Stimulated activated CD4-positive, alpha-beta T cell treated with anti-CD3 and anti-CD28 coated beads, Interleukin-4, amount 100 ng/mL, for 24 hours (primary cell): ENCODE results near the gene FAM50A.
A peak's percentile ranks its signal among the peaks of the same experiment; 100 is the strongest.

ENCODE experiments used
- DNase-seq: peaks from one replicate; pipeline ENCODE4 v3.0.0-alpha.2; 2020

FAM50A gene

DNA sequence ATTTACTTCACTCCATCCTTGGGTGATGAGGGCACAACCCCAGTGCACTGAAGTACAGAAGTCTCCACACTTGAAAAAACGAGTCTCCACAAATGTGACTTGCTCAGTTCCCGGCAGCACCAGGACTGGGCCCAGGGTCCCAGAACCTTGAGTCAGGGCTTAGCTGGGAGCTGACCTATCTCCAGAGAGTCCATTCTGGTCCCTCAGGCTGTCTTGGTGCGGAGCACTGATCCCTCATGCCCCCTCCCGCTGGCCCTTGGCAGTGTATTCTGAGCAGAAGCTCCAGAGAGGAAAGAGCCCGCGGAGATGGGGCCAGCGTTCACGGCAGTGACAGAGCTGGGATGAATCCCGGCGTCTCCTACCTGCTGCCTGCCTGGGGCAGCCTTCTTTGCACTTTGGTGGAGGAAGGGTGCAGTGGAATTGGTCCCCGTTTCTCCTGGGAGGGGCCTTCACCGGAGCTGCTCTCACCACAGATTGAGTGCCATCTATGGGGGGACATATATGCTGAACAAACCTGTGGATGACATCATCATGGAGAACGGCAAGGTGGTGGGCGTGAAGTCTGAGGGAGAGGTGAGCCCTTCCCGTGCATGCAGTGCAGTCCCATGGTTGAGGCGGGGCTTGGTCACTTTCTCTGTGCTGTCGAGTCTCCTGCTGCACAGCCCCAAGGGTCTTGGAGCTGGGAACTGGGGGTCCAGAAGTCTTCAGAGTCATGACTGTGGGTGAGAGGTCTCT lies 3.2 kb upstream of the FAM50A start:
- DNase-seq, result no peak

DNA sequence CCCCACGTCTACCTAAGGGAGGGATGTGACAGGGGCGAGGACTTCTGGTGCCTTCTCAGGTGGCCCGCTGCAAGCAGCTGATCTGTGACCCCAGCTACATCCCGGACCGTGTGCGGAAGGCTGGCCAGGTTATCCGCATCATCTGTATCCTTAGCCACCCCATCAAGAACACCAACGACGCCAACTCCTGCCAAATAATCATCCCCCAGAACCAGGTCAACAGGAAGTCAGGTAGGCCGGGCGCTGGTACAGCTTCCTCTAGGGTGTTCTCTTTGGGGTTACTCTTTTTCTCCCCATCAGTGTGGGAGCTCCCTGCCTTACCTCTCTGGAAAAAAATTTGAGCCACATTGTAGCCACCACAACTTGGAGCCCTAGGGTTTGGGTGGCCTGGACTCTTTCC lies 2.4 kb upstream of the FAM50A start:
- no peak for DNase-seq

DNA sequence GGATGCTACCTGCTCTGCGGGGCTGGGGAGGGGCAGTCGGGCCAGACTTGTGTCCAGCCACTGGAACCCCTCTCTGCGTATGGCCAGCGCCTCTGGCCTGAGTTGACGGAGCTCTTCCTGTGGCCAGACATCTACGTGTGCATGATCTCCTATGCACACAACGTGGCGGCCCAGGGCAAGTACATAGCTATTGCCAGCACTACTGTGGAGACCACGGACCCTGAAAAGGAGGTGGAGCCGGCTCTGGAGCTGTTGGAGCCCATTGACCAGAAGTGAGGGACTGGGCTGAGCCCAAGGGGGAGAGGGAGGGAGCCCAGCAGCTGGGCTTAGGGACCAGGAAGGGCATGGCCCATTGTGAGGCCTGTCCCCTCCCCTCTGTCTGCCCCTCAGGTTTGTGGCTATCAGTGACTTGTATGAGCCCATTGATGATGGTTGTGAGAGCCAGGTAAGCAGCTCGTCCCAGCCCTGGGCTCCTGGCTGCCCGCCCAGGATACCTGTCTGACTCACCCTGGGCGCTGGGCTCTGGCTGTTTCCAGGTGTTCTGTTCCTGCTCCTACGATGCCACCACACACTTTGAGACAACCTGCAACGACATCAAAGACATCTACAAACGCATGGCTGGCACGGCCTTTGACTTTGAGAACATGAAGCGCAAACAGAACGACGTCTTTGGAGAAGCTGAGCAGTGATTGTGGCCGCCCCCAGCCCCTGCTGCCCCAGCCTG lies 1.8 kb upstream of the FAM50A start:
- DNase-seq, result no peak

DNA sequence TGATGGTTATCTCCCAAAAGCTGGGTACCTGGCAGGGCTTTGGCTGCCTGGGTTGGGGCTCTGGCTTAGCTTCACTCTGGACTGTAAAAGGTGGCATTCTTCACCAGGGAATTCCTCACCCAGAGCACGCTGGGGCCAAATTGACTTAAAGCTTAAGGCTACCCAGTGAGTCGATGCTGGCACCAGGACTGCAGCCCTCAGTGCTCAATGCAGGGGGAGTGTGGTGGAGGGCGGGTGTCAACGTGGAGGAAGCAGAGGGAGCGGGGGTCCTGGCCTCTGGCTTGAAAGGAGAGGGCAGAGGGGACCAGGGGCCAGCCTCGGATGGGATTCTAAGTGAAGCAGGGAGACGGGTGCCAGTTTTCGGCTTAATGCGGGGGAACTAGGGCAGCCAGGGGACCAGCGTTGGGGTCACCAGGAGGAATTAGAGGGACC lies 446 bp upstream of the FAM50A start:
- no peak for DNase-seq

DNA sequence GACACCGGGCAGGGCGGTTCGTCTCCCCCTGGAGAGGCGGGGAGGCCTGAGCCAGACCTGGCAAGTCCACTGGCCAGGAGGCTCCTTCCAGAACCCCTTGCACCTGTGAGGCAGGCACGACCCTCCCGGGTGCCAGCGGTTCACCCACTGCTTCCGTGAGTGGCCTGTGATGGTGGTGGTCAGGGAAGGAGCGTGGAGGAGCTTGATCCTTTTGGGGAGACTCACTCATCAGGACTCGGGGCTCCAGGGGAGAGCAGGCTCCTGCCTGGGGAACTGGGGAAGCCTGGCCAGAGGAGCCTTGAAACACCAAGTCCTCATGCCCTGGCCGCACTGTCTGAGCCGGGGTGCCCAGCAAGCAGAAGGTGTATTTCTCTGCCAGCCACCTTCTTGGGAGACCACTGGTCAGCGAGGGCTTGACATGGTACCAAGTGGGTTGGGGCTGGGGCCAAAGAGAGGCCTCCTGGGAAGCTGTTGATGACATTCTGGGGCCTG lies 860 bp downstream of the FAM50A start:
- DNase-seq, result no peak

DNA sequence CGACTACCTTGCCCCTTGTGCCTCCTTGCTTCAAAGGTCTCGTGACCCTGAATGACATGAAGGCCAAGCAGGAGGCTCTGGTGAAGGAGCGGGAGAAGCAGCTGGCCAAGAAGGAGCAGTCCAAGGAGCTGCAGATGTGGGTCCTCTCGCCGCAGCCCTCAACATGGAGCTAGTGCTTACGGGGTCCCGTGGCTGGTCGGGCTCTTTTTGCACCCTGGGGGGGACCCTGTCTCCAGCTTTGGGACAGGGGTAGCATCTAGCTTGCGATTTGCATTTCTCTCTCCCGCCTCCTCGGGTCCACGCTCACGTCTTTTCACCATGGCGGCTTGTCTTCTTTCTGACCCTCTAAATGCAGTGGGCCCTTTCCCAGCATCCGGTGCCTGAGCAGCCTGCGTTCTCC lies 1.8 kb downstream of the FAM50A start:
- no peak for DNase-seq

DNA sequence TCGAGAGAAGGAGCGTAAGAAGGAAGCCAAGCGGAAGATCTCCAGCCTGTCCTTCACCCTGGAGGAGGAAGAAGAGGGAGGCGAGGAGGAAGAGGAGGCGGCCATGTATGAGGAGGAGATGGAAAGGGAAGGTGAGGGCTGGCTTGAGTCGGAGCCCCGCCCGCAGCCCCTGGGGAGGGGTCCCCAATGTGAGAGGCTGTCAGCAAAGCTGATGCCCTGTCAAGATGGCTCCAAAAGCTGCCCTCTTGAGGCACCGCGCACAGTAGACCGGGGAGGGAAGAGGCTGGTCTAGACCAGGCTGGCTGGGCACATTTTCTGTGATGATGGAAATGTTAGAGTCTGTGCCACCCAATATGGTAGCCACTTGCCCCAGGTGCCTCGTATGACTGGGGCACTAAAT lies 2.5 kb downstream of the FAM50A start:
- DNase-seq, result no peak

DNA sequence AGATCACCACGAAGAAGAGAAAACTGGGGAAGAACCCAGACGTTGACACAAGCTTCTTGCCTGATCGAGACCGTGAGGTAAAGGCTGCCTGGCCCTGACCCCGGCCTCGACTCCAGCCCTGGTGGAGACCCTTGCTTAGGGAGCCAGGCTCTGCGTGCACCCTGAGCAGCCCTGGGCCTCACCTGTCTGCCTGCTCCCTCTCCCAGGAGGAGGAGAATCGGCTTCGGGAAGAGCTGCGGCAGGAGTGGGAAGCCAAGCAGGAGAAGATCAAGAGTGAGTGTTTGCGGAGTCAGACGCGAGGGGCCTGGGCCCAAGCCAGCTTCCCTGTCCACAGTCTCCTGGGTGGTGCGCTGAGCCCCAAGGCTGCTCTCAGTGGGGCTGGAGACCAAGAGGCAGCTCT lies 4.5 kb downstream of the FAM50A start:
- DNase-seq, result no peak

DNA sequence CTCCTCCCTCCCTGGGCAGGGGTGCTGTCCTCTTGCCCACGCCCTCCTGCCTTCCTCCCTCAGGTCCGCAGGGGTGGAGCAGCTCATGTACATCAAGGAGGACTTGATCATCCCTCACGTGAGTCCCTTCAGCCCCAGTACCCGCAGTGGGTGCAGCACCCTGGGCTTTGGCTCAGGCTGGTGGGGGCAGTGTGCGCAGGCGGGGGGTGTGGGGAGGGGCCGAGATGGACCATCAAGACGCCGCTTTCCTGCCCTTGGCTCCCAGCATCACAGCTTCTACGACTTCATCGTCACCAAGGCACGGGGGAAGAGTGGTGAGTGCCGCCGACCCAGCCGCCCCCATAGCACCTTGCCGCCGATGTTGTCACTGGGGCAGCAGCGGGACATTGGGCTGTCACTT lies 5.7 kb downstream of the FAM50A start:
- DNase-seq, result no peak

DNA sequence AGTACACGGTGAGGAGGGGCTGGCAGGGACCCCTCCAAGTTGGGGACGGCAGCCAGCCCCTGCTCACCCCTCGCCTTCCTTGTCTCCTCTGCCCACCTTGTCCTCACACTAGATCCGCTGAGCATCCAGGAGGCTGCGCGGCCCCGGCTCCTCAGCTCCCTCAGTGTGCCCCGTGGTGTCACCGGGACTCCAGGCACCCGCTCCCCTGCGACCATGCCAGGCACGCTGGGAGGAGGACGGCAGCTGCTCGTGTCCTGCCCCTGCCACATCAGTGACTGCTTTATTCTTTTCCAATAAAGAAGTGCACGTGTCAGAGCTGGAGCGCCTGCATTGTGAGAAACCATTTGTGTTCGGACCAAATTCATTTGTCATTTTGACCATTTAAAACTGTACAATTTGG lies 6.4 kb downstream of the FAM50A start:
- DNase-seq, result no peak

DNA sequence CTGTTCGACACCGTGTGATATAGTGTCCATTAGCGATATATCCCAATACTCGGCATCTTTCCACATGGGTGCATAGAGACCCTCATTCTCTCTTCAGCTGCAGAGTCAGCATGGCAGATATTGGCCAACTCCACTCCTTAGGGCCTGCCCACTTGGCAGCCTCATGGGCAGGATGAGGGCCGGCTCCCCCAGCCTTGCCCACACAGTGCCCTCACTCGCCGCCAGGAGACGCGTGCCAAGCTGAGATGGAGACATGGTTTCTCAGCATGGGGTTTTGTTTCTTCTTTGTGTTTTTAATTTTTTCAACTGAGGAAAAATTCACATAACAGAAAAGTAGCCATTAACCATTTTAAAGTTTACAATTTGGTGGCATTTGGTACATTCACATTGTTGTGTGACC lies 8.9 kb downstream of the FAM50A start:
- DNase-seq, result no peak

DNA sequence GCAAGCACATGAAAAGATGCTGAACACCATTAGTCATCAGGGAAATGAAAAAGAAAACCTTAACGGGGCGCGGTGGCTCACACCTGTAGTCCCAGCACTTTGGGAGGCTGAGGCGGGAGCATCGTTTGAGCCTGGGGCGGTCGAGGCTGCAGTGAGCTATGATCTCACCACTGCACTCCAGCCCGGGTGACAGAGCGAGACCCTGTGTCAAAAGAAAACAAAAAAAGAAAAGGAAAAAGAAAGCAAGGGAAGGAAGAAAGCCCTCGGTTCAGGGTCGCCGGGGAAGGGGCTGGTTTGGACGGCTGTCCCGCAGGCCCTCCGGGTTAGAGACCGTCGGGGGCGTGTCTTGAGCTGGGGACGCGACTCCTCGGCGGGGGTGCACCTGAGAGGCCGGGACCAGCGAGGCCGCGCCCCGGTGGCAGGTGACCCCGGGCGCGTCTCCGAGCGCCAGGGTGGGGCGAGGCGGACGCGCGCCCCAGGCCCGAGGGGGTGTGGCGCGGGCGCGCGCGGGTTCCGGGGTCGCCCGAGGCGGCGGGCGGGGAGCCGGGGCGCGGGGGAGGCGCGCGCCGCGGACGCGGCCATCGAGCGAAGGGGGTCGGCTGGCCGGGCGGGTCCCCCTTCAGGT lies 13.7 kb downstream of the FAM50A start:
- DNase-seq, result peak; percentile 36

DNA sequence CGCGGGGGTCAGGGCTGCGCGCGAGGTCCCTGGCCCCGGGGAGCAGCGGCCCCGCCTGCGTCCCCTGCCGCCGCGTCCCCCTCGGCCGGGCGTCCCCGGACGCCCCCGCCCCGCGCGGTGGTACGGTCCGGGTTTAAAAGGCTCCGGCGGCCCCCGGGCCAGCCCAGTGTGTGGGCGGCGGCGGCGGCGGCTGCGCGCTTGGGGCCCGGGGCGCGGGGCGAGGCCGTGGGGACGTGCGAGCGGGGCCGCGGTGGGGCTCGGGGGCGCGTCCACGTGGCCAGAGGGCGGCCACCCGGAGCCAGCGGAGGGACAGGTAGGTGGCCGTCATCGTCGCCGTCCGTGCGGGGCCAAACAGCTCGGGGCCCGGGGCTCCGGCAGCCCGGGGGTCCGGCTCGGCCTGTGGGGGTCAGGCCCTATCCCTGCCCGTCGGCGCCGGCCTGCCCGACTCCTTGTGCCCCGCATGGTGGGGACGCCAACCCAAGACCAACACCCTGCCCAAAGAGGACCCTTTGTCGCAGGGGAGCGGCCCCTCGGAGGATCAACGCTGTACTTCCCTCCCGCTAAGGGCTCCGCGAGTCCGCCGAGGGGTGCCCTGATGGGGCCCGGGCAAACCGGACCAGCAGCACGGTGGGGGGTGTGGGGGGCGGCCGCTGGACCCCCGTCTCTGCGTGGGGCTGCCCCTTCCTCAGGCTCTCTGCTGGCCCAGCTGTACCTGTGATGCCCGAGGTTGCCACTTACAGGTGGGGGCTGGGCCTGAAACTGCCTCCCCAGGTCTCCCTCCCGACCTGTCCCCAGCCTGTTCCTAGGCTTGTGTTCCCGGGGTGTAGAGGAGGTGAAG lies 14.4 kb downstream of the FAM50A start, which contains the start of gene PLXNA3:
TSS of gene PLXNA3 (plus strand) at position 166 of the 838 bp plus-strand sequence. CDS start 1,903 bp downstream, outside the sequence.
- peak; percentile 60 for DNase-seq

DNA sequence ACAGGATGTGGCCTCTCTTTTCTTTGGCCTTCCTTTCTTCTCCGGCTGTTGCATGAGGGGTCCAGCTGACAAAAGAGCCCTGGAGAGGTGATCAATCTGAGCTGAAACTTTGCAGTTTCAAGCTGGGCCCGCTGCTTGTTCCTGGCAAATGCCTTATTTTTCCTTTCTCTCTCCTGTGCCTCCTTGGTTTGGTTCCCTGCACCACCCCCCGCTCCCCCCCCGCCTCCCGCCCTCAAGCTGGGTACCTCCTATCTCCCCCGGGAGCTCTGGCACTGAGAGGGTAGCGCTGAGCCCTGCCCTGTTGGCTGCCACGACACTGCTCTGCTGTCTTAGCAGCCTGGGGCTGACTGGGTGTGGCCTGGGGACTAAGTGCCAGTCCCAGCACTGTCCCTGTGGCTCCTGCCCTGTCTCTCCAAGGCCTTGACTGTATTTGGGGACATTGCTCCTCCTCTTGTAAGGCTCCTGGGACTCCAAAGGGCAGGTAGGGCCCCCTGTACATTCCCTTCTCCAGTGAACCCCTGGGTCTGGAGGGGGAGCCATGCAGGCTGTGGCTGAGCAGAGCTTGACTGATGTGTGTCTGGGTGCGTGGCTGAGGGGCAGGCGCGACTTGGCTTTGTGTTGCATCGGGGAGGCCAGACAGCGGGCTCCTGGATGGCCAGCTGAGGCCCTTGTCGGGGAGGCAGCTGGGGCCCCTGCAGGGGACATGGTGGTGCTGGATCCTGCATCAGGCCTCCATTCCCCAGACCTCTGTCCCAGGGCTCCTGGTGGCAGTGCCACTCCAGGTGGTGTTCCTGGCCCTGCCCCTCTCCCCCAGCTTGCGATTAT lies 15.2 kb downstream of the FAM50A start:
- no peak for DNase-seq

DNA sequence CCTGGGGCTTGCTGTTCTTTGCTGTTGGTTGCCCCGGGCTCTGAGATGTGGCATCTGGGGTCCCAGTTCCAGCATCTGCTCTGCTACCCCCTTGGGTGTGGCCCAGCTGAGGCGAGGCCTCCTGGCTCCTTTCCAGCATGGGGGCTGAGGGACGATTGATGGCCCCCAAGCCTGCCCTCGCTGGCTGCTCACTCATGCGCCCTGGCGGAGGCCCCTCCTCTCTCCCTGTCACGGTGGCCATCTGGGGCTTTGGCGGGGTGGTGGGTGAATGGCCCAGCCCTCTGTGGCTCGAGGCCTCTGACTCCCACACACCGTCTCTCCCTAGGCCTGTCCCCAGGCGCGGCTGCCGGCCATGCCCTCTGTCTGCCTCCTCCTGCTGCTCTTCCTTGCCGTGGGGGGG lies 15.9 kb downstream of the FAM50A start:
- no peak for DNase-seq

DNA sequence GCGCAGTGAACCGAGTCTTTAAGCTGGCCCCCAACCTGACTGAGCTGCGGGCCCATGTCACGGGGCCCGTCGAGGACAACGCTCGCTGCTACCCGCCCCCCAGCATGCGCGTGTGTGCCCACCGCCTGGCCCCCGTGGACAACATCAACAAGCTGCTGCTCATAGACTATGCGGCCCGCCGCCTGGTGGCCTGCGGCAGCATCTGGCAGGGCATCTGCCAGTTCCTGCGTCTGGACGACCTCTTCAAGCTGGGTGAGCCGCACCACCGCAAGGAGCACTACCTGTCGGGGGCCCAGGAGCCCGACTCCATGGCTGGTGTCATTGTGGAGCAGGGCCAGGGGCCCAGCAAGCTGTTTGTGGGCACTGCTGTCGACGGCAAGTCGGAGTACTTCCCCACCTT lies 16.4 kb downstream of the FAM50A start:
- DNase-seq, result no peak

DNA sequence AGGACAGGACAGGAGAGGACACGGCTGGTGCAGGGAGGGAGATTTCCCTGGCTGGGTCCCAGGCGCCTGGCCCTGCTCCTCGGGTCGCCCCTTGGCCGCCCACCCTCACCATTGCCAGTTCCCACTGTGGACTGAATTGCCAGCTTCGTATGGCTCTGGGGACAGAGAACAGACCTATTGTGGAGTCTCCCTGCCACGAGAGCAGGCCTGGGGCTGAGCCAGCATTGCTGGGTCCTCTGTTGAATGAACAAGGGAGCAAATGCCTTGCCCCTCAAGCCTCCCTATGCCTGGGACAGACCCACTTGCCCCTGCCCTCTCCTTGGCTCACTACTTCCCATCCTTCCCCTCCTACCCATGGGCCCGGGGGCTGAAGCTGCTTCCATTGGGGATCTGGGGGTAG lies 18.5 kb downstream of the FAM50A start:
- no peak for DNase-seq

DNA sequence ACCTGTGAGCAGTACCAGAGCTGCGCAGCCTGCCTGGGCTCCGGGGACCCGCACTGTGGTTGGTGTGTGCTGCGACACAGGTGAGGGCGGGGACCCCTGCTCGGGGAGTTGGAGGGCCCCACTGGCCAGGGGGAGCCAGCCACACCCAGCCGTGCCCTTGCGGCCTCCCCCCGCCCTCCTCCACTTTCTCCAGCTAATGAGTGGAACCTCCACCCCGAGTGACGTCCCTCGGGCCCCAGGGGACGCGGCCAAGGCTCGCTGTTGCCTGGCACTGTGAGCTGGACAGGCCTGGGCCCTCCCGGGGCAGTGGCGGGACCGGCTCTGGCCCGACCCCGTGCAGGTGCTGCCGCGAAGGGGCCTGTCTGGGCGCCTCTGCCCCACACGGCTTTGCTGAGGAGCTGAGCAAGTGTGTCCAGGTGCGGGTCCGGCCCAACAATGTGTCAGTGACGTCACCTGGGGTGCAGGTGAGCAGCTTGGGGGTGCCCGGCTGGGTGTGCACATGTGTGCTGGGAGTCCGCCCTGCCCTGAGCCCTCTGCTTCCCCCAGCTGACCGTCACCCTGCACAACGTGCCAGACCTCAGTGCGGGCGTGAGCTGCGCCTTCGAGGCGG lies 19.8 kb downstream of the FAM50A start:
- no peak for DNase-seq

DNA sequence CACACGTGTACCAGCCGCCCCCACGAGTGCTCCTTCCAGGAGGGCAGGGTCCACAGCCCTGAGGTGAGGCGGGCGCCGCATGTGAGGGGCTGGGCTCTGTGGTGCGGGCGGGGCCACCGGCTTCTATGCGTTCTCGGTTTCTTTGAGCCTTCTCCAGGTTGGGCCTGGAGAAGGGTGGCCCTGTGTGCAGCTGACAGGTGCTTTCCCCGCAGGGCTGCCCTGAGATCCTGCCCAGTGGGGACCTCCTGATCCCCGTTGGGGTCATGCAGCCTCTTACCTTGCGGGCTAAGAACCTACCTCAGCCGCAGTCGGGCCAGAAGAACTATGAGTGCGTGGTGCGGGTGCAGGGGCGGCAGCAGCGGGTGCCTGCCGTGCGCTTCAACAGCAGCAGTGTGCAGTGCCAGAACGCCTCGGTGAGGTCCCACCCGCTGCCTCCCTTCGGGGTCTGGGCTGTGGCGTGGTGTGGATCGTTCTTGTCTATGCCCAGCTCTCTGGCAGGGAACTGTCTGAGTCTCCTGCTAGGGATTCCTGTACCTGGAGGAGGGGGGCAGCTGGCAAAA lies 20.9 kb downstream of the FAM50A start:
- DNase-seq, result no peak

DNA sequence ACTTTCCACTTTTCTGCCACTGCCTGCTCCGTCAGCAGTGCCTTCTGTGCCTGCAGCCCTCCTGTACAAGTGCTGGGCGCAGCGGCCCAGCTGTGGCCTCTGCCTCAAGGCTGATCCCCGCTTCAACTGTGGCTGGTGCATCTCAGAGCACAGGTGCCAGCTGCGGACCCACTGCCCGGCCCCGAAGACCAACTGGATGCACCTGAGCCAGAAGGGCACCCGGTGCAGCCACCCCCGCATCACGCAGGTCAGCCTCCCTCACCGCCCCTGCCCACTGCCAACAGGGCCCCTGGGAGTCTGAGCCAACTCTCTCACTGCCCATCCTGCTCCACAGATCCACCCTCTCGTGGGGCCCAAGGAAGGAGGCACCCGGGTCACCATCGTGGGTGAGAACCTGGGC lies 21.7 kb downstream of the FAM50A start:
- no peak for DNase-seq

DNA sequence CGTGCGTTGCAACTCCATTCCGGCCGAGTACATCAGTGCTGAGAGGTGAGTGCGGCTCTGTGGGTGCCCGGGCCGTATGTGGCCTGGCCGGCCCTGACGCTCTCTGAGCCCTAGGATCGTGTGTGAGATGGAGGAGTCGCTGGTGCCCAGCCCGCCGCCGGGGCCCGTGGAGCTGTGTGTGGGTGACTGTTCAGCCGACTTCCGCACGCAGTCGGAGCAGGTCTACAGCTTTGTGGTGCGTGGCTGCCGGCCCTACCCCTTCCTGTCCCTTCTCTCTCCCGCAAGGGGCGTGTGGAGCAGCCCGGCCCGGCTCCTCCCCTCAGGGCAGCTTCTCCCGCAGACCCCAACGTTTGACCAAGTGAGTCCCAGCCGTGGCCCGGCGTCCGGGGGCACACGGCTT lies 22.1 kb downstream of the FAM50A start:
- DNase-seq, result no peak
